GM18499 (cell line): ENCODE measurements around the gene FIG4.
"Not testable (repeated sequence)": the region's sequence is repeated elsewhere in the genome, so short reads cannot be mapped to it uniquely, and the experiment has no call there.

Experiments
- ATAC-seq: cut with Tn5 transposase; IDR thresholded peaks from one replicate; pipeline ENCODE4 v1.9.1; 2021; ENCODE audit warnings: moderate number of reproducible peaks; ENCODE audit not compliant: insufficient read depth, unreplicated experiment

FIG4 gene

GRCh38 chr6:109701774-109702173 is 10.7 kb downstream of the FIG4 start:
- ATAC-seq, result no peak

- ATAC-seq, result no peak
Measured at GRCh38 chr6:109702791-109703190, 11.7 kb downstream of the FIG4 start.

GRCh38 chr6:109705258-109705657 is 14.2 kb downstream of the FIG4 start:
- peak; percentile 87 for ATAC-seq

GRCh38 chr6:109706513-109706912 is 15.4 kb downstream of the FIG4 start:
- no peak for ATAC-seq

GRCh38 chr6:109708099-109708498 is 17.0 kb downstream of the FIG4 start:
- not testable (repeated sequence) for ATAC-seq

GRCh38 chr6:109713097-109713496 is 22.0 kb downstream of the FIG4 start:
- no peak for ATAC-seq

GRCh38 chr6:109714166-109714565 is 23.1 kb downstream of the FIG4 start:
- ATAC-seq, result no peak

- ATAC-seq, result no peak
Measured at GRCh38 chr6:109714611-109715010, 23.5 kb downstream of the FIG4 start.

- ATAC-seq, result no peak
Measured at GRCh38 chr6:109715616-109716015, 24.5 kb downstream of the FIG4 start.

GRCh38 chr6:109717971-109718370 is 26.9 kb downstream of the FIG4 start:
- ATAC-seq, result no peak

- ATAC-seq, result no peak
Measured at GRCh38 chr6:109718991-109719390, 27.9 kb downstream of the FIG4 start.

- ATAC-seq, result no peak
Measured at GRCh38 chr6:109720311-109720710, 29.2 kb downstream of the FIG4 start.

- no peak for ATAC-seq
Measured at GRCh38 chr6:109722011-109722410, 30.9 kb downstream of the FIG4 start.

GRCh38 chr6:109722564-109723254 is 31.6 kb downstream of the FIG4 start:
- ATAC-seq, result no peak

- not testable (repeated sequence) for ATAC-seq
Measured at GRCh38 chr6:109725250-109725649, 34.2 kb downstream of the FIG4 start.

GRCh38 chr6:109736273-109737025 is 45.4 kb downstream of the FIG4 start:
- ATAC-seq, result no peak

GRCh38 chr6:109738255-109738654 is 47.2 kb downstream of the FIG4 start:
- ATAC-seq, result no peak

- ATAC-seq, result no peak
Measured at GRCh38 chr6:109738667-109739066, 47.6 kb downstream of the FIG4 start.

GRCh38 chr6:109739686-109740085 is 48.6 kb downstream of the FIG4 start:
- ATAC-seq, result no peak

GRCh38 chr6:109740787-109741186 is 49.7 kb downstream of the FIG4 start:
- no peak for ATAC-seq

- ATAC-seq, result no peak
Measured at GRCh38 chr6:109743739-109744138, 52.6 kb downstream of the FIG4 start.

- not testable (repeated sequence) for ATAC-seq
Measured at GRCh38 chr6:109744779-109745178, 53.7 kb downstream of the FIG4 start.
